Measurements from ENCODE around the gene CUX1.

DNA sequence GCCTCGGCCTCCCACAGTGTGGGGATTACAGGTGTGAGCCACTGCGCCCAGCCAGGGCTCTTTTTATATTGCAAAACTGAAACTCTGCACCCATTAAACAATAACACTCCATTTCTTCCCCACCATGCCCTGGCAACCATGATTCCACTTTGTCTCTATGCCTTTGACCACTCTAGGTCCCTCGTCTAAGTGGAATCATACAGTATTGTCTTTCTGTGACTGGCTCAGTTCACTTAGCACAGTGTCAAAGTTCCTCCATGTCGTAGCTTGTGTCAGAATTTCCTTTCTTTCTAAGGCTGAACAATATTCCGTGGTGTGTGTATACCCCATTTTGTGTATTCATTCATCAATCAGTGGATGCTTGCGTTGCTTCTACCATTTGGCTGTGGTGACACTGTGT lies 46.2 kb downstream of the CUX1 start:
- no peak for TF ChIP-seq CTCF (IDR thresholded peaks at IDR 0.05)
- TF ChIP-seq POLR2A (IDR thresholded peaks at IDR 0.05) = no peak
